ENCODE results near the gene LCE1F. TPM values are rescaled to one million over a fixed set of nuclear protein-coding genes. Genes with fewer than 3 reads are reported as not detected.
A peak's percentile ranks its signal among the peaks of the same experiment; 100 is the strongest.

LCE1F gene
- total RNA-seq, 1 experiment from 2014 or later, result not detected

- H3K36me3 ChIP-seq (ENCODE audit: low read depth), result no peaks in the 10 kb centered on the region
- no peaks in the 10 kb centered on the region for H4K20me1 ChIP-seq (ENCODE audit: insufficient read depth)
- TF ChIP-seq EZH2 (IDR thresholded peaks at IDR 0.05; ENCODE audit: low read depth) (no peak), CTCF (conservative IDR thresholded peaks at IDR 0.05) (peak; percentile 29; the same call in 1 of the 2 replicates)
- ChIA-PET POLR2A (ENCODE audit: unreplicated experiment) (no interaction called here), CTCF (no interaction called here)
- no peak overlapping the region for H3K27ac ChIP-seq
- H3K27me3 ChIP-seq (ENCODE audit: insufficient read depth, low read depth), result 0 out of 2 replicates have a peak, but pooled peaks cover 5% of the 10 kb centered on the region
- no peaks in the 10 kb centered on the region for H3K4me1 ChIP-seq (replicated peaks; ENCODE audit: insufficient read depth)
- DNase-seq, result no peak
- H3K79me2 ChIP-seq (ENCODE audit: low read depth), result no peaks in the 10 kb centered on the region
- H3K4me3 ChIP-seq, result no peak overlapping the region
- BruUV-seq (replicated peaks), result no TSS peak
- no peak overlapping the region for H3K4me2 ChIP-seq
- H3F3A ChIP-seq (ENCODE audit: insufficient read depth, low read depth), result no peaks in the 10 kb centered on the region
- no peak overlapping the region for H2AFZ ChIP-seq
- no peaks in the 10 kb centered on the region for H3K9me3 ChIP-seq (ENCODE audit: insufficient read depth, low read depth)
- intact Hi-C loops (cut with micrococcal nuclease; ENCODE audit: unreplicated experiment), result no loop called here
- H3K9me2 ChIP-seq (ENCODE audit: insufficient read depth), result no peaks in the 10 kb centered on the region
Measured at GRCh38 chr1:152735648-152736047, 39.3 kb upstream of the LCE1F start.

DNA sequence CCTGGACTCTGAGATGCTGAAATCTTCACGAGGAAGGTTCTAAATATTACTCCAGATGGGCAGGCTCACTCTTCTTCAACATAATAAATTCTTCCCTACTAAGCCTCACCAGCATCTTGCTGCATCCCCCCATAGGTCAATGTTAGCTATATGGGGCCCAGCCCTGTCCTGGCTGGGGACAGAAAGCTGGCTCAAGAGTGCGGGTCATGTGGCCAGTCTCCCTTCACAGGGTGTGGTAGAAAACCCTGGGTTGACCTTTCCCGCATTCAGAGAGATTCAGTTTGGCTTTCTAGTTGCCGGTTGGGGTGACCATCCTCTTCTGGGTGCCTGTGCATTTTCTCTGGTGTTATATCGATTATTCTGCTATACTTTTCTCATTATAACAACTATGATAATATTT lies 36.9 kb upstream of the LCE1F start:
- Histone ChIP-seq H3F3A (ENCODE audit: insufficient read depth, low read depth) (no peaks in the 10 kb centered on the region), H3K4me3 (no peak overlapping the region), H3K27me3 (ENCODE audit: insufficient read depth, low read depth) (0 out of 2 replicates have a peak, but pooled peaks cover 1% of the 10 kb centered on the region), H3K36me3 (ENCODE audit: low read depth) (no peaks in the 10 kb centered on the region), H3K4me2 (no peak overlapping the region), H3K4me1 (replicated peaks; ENCODE audit: insufficient read depth) (no peaks in the 10 kb centered on the region), H2AFZ (no peak overlapping the region), H4K20me1 (ENCODE audit: insufficient read depth) (no peaks in the 10 kb centered on the region), H3K9me2 (ENCODE audit: insufficient read depth) (no peaks in the 10 kb centered on the region), H3K27ac (no peak overlapping the region), H3K9me3 (ENCODE audit: insufficient read depth, low read depth) (no peaks in the 10 kb centered on the region), H3K79me2 (ENCODE audit: low read depth) (no peaks in the 10 kb centered on the region)
- POLR2A ChIA-PET (ENCODE audit: unreplicated experiment), result no interaction called here
- intact Hi-C loops (cut with micrococcal nuclease; ENCODE audit: unreplicated experiment), result no loop called here
- no peak for TF ChIP-seq CTCF (conservative IDR thresholded peaks at IDR 0.05)
- no peak for TF ChIP-seq EZH2 (IDR thresholded peaks at IDR 0.05; ENCODE audit: low read depth)
- no TSS peak for BruUV-seq (replicated peaks)
- no peak for DNase-seq
- CTCF ChIA-PET, result no interaction called here

DNA sequence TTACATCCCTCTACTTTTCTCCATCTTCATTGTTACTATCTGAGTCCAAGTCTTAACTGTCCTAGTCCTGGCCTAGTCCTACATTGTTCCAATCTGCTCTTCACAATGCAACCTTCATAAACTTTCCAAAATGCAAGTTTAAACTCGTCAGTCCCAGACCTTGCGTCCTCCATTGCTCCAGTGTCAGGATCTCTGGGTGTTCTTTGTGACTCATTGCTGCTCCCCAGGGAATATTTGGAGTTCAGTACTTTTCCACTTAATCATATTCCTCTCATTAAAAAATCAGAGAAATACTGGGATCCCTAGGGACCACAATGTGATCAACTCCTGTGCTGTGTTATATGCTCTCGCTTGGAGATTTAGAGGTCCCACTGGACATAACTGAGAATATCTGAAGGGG lies 35.1 kb upstream of the LCE1F start:
- Histone ChIP-seq H3K9me2 (ENCODE audit: insufficient read depth) (no peaks in the 10 kb centered on the region), H3K79me2 (ENCODE audit: low read depth) (no peaks in the 10 kb centered on the region), H3K27ac (no peak overlapping the region), H3K4me3 (no peak overlapping the region), H3K4me2 (no peak overlapping the region), H2AFZ (no peak overlapping the region), H3K36me3 (ENCODE audit: low read depth) (no peaks in the 10 kb centered on the region), H4K20me1 (ENCODE audit: insufficient read depth) (no peaks in the 10 kb centered on the region), H3K27me3 (ENCODE audit: insufficient read depth, low read depth) (no peaks in the 10 kb centered on the region), H3K4me1 (replicated peaks; ENCODE audit: insufficient read depth) (no peaks in the 10 kb centered on the region), H3F3A (ENCODE audit: insufficient read depth, low read depth) (no peaks in the 10 kb centered on the region), H3K9me3 (ENCODE audit: insufficient read depth, low read depth) (no peaks in the 10 kb centered on the region)
- intact Hi-C loops (cut with micrococcal nuclease; ENCODE audit: unreplicated experiment), result no loop called here
- BruUV-seq (replicated peaks), result no TSS peak
- no peak for DNase-seq
- POLR2A ChIA-PET (ENCODE audit: unreplicated experiment), result no interaction called here
- TF ChIP-seq EZH2 (IDR thresholded peaks at IDR 0.05; ENCODE audit: low read depth) (no peak), CTCF (conservative IDR thresholded peaks at IDR 0.05) (no peak)
- CTCF ChIA-PET, result no interaction called here

Data from PC-9 (cell line).